ENCODE data around the gene SGPL1.

The SGPL1 gene

GRCh38 chr10:70906031-70906783 lies 90.5 kb downstream of the SGPL1 start:
- DNase-seq (ENCODE audit: insufficient read length, low spot score) (no peak), FAIRE-seq (no peak)
- TF ChIP-seq POU2F2 (IDR thresholded peaks at IDR 0.05; ENCODE audit: low read depth, low read length) (no peak), SPI1 (IDR thresholded peaks at IDR 0.05; ENCODE audit: low read depth, low read length) (no peak), PAX5 (IDR thresholded peaks at IDR 0.05; ENCODE audit: insufficient read depth, low read length, severe bottlenecking) (no peak), POLR2AphosphoS5 (IDR thresholded peaks at IDR 0.05; ENCODE audit: low read depth, low read length) (no peak), POLR2A (IDR thresholded peaks at IDR 0.05; ENCODE audit: low read depth, low read length) (no peak)

GRCh38 chr10:70906953-70907636 lies 91.3 kb downstream of the SGPL1 start:
- DNase-seq (ENCODE audit: insufficient read length, low spot score) (no peak), FAIRE-seq (no peak)
- TF ChIP-seq POLR2AphosphoS5 (IDR thresholded peaks at IDR 0.05; ENCODE audit: low read depth, low read length) (no peak), TAF1 (IDR thresholded peaks at IDR 0.05; ENCODE audit: low read depth, low read length) (no peak), POLR2A (IDR thresholded peaks at IDR 0.05; ENCODE audit: low read depth, low read length) (no peak), PAX5 (IDR thresholded peaks at IDR 0.05; ENCODE audit: insufficient read depth, low read length, severe bottlenecking) (no peak), SPI1 (IDR thresholded peaks at IDR 0.05; ENCODE audit: low read depth, low read length) (no peak), POU2F2 (IDR thresholded peaks at IDR 0.05; ENCODE audit: low read depth, low read length) (no peak)

GRCh38 chr10:70907637-70908405 lies 92.1 kb downstream of the SGPL1 start:
- no peak for TF ChIP-seq POLR2AphosphoS5 (IDR thresholded peaks at IDR 0.05; ENCODE audit: low read depth, low read length)
- no peak for TF ChIP-seq POU2F2 (IDR thresholded peaks at IDR 0.05; ENCODE audit: low read depth, low read length)
- DNase-seq (ENCODE audit: insufficient read length, low spot score) (no peak), FAIRE-seq (no peak)

GRCh38 chr10:70908406-70909296 lies 92.9 kb downstream of the SGPL1 start:
- FAIRE-seq: no peak
- DNase-seq (ENCODE audit: insufficient read length, low spot score): no peak
- no peak for TF ChIP-seq POLR2AphosphoS5 (IDR thresholded peaks at IDR 0.05; ENCODE audit: low read depth, low read length)
- no peak for TF ChIP-seq PAX5 (IDR thresholded peaks at IDR 0.05; ENCODE audit: insufficient read depth, low read length, severe bottlenecking)
- TF ChIP-seq TAF1 (IDR thresholded peaks at IDR 0.05; ENCODE audit: low read depth, low read length): no peak
- TF ChIP-seq POLR2A (IDR thresholded peaks at IDR 0.05; ENCODE audit: low read depth, low read length): no peak
- TF ChIP-seq SPI1 (IDR thresholded peaks at IDR 0.05; ENCODE audit: low read depth, low read length): no peak
- TF ChIP-seq POU2F2 (IDR thresholded peaks at IDR 0.05; ENCODE audit: low read depth, low read length): no peak

GRCh38 chr10:70909326-70909935 lies 93.7 kb downstream of the SGPL1 start:
- FAIRE-seq: no peak
- no peak for TF ChIP-seq POLR2AphosphoS5 (IDR thresholded peaks at IDR 0.05; ENCODE audit: low read depth, low read length)
- no peak for TF ChIP-seq POU2F2 (IDR thresholded peaks at IDR 0.05; ENCODE audit: low read depth, low read length)
- TF ChIP-seq TAF1 (IDR thresholded peaks at IDR 0.05; ENCODE audit: low read depth, low read length): no peak
- no peak for DNase-seq (ENCODE audit: insufficient read length, low spot score)

- no peak for TF ChIP-seq TAF1 (IDR thresholded peaks at IDR 0.05; ENCODE audit: low read depth, low read length)
- TF ChIP-seq POLR2AphosphoS5 (IDR thresholded peaks at IDR 0.05; ENCODE audit: low read depth, low read length): no peak
- no peak for TF ChIP-seq POU2F2 (IDR thresholded peaks at IDR 0.05; ENCODE audit: low read depth, low read length)
- no peak for TF ChIP-seq POLR2A (IDR thresholded peaks at IDR 0.05; ENCODE audit: low read depth, low read length)
- no peak for TF ChIP-seq PAX5 (IDR thresholded peaks at IDR 0.05; ENCODE audit: insufficient read depth, low read length, severe bottlenecking)
- TF ChIP-seq SPI1 (IDR thresholded peaks at IDR 0.05; ENCODE audit: low read depth, low read length): no peak
- no peak for DNase-seq (ENCODE audit: insufficient read length, low spot score)
- no peak for FAIRE-seq
Observed at GRCh38 chr10:70910486-70911341, 95.0 kb downstream of the SGPL1 start.

- TF ChIP-seq TAF1 (IDR thresholded peaks at IDR 0.05; ENCODE audit: low read depth, low read length) (no peak), POLR2A (IDR thresholded peaks at IDR 0.05; ENCODE audit: low read depth, low read length) (no peak), PAX5 (IDR thresholded peaks at IDR 0.05; ENCODE audit: insufficient read depth, low read length, severe bottlenecking) (no peak), SPI1 (IDR thresholded peaks at IDR 0.05; ENCODE audit: low read depth, low read length) (no peak), POU2F2 (IDR thresholded peaks at IDR 0.05; ENCODE audit: low read depth, low read length) (no peak), POLR2AphosphoS5 (IDR thresholded peaks at IDR 0.05; ENCODE audit: low read depth, low read length) (no peak)
- DNase-seq (ENCODE audit: insufficient read length, low spot score): no peak
- FAIRE-seq: no peak
Observed at GRCh38 chr10:70911386-70911785, 95.6 kb downstream of the SGPL1 start.

GRCh38 chr10:70912556-70912955 lies 96.8 kb downstream of the SGPL1 start:
- no peak for TF ChIP-seq POU2F2 (IDR thresholded peaks at IDR 0.05; ENCODE audit: low read depth, low read length)
- no peak for TF ChIP-seq PAX5 (IDR thresholded peaks at IDR 0.05; ENCODE audit: insufficient read depth, low read length, severe bottlenecking)
- TF ChIP-seq SPI1 (IDR thresholded peaks at IDR 0.05; ENCODE audit: low read depth, low read length): no peak
- DNase-seq (ENCODE audit: insufficient read length, low spot score): no peak
- FAIRE-seq: no peak

Data from GM12891 (cell line).